Kidney epithelial cell (primary cell): ENCODE results near the gene CD99. TPM values are rescaled to one million over a fixed set of nuclear protein-coding genes. Genes with fewer than 3 reads are reported as not detected.
"Not testable (repeated sequence)": the region's sequence is repeated elsewhere in the genome, so short reads cannot be mapped to it uniquely, and the experiment has no call there.

ENCODE experiments used
- DNase-seq: peaks from one replicate; pipeline ENCODE4 v3.0.0-alpha.2; 2010; ENCODE audit warnings: low read depth
- H3K27me3 ChIP-seq: 2 replicates; pipeline ENCODE4 v1.6.0; 2011; ENCODE audit warnings: low read length; ENCODE audit not compliant: control insufficient read depth, insufficient read depth
- H3K36me3 ChIP-seq: 2 replicates; pipeline ENCODE4 v1.5.1; 2011; ENCODE audit warnings: low read length; ENCODE audit not compliant: control insufficient read depth, insufficient read depth
- H3K4me3 ChIP-seq: 2 replicates; pipeline ENCODE4 v1.5.1; 2011; ENCODE audit warnings: low read depth, mild to moderate bottlenecking, control low read depth, low read length
- total RNA-seq: library from RNA; depleted of rRNA; stranded (reverse); fragments of >200 nt; gene quantifications from 2 replicates; pipeline ENCODE4 v1.2.3, GENCODE V29; 2015
- TF ChIP-seq, protein P1 (sequence below): IDR thresholded peaks from 2 replicates; pipeline ENCODE4 v1.5.1; 2011; ENCODE audit warnings: mild to moderate bottlenecking, moderate library complexity, low read length, control low read depth, inconsistent platforms; ENCODE audit not compliant: insufficient read depth, poor library complexity, severe bottlenecking

Gene CD99
- total RNA-seq, 1 donor from 2014 or later, result 152 TPM

DNA sequence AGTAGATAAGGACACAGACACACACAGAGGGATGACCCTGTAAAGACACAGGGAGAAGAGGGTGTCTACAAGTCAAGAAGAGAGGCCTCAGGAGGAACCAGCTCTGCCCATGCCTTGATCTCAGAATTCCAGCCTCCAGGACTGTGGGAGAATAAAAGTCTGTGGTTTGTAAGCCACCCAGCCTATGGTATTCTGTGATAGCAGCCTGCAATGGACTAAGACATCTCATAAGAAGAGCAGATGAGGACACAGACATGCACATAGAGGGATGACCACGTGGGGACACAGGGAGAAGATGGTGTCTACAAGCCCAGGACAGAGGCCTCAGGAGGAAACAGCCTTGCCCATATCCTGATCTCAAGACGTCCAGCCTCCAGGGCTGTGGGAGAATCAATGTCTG lies 70.2 kb downstream of the CD99 start:
- DNase-seq, result no peak
- Histone ChIP-seq H3K27me3 (no peaks in the 10 kb centered on the region), H3K4me3 (no peak overlapping the region), H3K36me3 (no peaks in the 10 kb centered on the region)
- TF ChIP-seq, protein P1, sequence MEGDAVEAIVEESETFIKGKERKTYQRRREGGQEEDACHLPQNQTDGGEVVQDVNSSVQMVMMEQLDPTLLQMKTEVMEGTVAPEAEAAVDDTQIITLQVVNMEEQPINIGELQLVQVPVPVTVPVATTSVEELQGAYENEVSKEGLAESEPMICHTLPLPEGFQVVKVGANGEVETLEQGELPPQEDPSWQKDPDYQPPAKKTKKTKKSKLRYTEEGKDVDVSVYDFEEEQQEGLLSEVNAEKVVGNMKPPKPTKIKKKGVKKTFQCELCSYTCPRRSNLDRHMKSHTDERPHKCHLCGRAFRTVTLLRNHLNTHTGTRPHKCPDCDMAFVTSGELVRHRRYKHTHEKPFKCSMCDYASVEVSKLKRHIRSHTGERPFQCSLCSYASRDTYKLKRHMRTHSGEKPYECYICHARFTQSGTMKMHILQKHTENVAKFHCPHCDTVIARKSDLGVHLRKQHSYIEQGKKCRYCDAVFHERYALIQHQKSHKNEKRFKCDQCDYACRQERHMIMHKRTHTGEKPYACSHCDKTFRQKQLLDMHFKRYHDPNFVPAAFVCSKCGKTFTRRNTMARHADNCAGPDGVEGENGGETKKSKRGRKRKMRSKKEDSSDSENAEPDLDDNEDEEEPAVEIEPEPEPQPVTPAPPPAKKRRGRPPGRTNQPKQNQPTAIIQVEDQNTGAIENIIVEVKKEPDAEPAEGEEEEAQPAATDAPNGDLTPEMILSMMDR, result no peak

DNA sequence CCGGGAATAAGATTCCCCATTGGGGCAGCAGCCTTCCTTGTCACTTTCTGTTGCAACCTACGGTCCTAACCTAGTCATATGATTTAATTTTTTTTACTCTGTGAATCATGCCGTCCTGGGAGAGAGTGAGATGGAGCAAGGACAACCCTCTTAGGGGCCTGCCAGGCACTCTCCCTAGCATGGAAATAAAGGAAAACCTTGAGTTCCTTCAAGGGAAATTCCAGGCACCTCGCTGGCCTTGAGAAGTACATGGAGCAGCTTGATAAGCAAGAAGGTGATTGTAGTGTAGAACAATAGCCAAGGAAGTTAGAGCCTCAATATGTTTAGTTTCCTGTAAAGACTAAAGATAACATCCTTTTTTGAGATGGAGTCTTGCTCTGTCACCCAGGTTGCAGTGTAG lies 71.6 kb downstream of the CD99 start:
- not testable (repeated sequence) for DNase-seq, H3K27me3 ChIP-seq, H3K36me3 ChIP-seq, H3K4me3 ChIP-seq

DNA sequence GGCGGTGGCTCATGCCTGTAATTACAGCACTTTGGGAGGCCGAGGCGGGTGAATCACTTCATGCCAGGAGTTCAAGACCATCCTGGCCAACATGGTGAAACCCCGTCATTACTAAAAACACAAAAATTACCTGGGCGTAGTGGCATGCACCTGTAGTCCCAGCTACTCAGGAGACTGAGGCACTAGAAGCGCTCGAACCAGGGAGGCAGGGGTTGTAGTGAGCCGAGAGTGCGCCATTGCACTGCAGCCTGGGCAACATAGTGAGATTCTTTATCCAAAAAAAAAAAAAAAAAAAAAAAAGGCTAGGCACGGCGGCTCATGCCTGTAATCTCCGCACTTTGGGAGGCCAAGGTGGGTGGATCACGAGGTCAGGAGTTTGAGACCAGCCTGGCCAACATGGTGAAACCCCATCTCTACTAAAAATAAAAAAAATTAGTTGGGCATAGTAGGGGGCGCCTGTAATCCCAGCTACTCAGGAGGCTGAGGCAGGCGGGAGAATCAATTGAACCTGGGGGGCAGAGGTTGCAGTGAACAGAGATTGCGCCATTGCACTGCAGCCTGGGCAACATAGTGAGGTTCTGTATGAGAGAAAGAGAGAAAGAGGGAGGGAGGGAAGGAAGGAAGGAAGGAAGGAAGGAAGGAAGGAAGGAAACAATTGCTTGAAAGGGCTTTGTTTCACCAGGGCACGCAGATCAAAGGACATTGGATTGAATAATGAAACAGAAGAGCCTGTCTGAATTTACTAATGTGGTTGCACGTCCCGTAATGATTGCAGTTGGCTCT lies 73.9 kb downstream of the CD99 start:
- not testable (repeated sequence) for H3K36me3 ChIP-seq, DNase-seq, H3K4me3 ChIP-seq, H3K27me3 ChIP-seq

DNA sequence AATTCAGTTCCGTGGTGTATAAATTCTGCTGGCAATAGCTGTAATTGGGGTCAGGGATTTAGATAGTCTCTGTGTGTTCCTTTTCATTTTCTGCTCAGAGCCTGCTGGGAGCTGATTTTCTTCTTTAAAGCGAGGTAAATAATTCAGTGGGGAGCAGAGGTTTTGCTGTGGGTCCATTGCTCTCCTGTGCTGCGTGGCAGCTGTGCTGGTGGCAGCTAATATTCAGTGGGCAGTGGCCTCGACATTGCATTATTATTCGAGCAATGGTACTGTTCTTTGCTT lies 74.4 kb downstream of the CD99 start:
- no peak overlapping the region for H3K4me3 ChIP-seq
- H3K36me3 ChIP-seq, result no peaks in the 10 kb centered on the region
- no peaks in the 10 kb centered on the region for H3K27me3 ChIP-seq
- TF ChIP-seq, protein P1, result no peak
- DNase-seq, result no peak

DNA sequence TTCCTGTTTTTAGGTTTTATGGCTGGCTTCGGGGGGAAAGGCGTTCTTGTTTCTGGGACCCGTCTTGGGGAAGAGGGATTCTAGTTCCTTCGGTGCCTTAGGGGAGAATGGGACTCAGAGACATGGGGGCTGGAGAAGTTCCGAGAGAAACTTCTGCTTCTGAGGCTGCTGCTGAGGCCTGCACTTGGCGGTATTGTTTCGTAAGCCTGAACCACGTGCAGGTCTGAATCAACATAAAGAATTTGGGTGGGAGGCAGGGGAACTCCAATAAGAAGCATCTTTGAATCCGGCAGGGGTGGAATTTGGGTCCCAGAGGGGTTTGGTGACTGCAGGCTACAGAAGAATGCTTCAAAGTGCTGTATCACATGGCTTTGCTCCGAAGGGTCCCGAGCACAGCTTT lies 75.8 kb downstream of the CD99 start:
- no peaks in the 10 kb centered on the region for H3K27me3 ChIP-seq
- TF ChIP-seq, protein P1, result no peak
- H3K36me3 ChIP-seq, result no peaks in the 10 kb centered on the region
- H3K4me3 ChIP-seq, result no peak overlapping the region
- no peak for DNase-seq

DNA sequence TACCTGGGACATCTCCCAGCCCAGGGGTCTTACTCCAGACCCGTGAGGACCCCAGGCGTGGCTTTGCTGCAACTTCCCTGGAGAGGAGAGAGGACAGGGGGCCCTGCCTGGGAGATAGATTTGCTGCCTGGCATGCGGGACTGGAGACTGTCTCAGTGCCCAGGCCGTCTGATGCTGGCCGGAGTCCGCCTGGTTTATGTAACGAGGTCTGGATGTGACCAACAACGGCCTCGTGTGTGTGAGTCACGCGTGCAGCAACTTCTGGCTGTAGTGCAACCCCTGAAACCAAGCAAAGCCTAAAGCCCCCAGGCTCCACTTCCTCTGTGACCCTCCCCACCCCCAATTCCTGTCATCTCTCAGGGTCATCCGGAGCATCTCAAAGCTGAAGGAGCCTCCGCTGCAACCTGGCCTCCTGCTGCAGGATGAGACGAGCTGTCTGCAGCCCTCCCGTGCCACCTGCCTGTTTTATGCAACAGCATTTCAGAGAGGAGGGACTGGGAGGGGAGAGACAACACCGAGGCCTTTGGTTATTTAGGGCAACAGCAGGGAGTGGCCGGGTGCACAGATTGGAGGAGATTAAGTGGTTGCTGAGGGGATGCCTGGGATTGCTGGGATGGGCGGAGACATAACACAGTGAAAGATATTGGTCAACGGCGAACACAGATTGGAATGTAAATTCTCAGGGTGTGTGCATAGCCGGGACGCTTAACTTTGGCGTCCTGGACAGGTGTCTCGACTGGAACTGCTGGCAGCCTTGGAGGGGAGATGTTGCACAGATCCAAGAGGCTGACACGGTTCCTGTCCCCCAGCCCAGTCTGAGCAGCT lies 76.7 kb downstream of the CD99 start:
- H3K4me3 ChIP-seq, result no peak overlapping the region
- TF ChIP-seq, protein P1, result no peak
- H3K27me3 ChIP-seq, result no peaks in the 10 kb centered on the region
- H3K36me3 ChIP-seq, result no peaks in the 10 kb centered on the region
- no peak for DNase-seq
